GM19099 (cell line): ENCODE data around the gene LYSMD1.

Source experiments
- POLR2A ChIP-seq: IDR thresholded peaks from 3 replicates; pipeline ENCODE4 v1.6.1; 2011; ENCODE audit warnings: low read depth; ENCODE audit not compliant: insufficient read length; ENCODE audit errors: extremely low read depth

LYSMD1 gene

DNA sequence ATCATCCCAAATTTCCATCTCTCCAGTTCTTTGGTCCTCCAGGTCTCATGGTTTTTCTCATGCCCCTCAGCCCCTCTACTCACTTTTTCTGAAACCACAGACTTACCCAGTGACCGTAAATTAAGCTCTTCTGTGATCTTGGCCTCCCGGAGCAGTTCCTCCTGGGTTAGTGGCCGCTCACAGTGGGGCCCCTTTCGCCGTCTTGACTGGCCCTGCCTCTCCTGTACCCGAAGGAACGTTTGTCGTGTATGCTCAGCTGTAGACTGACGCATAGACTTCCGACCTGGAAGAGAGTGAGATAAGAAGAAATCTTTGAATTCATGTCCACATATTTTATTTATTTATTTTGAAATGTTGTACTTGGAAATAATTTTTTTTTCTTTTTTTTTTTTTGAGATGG is 18.5 kb upstream of the LYSMD1 start:
- TF ChIP-seq POLR2A, result no peak

DNA sequence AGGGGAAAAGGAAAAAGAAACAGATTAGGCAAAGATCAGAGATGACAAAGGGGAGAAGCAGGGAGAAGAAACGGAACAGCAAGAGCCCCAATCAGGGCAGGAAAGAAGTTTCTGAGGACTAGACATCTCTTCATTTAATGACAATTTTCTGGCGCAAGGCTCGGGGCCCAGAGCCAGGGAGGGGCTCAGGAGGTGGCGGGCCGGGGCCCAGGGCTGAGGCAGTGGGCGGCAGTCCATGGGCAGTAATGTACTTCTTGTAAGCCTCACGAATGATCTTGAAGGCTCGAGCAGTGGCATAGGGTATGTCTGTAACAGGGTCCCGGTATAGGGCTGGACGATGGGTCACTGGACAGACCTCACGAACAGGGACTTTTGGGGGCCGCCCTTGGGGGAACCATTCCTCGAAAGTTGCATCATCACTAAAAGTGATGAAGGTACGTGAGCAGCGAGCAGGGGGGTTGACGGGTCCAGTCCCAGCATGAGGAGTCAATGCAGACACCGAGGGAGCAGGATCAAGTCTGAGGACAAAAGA is 10.9 kb upstream of the LYSMD1 start:
- TF ChIP-seq POLR2A, result no peak

DNA sequence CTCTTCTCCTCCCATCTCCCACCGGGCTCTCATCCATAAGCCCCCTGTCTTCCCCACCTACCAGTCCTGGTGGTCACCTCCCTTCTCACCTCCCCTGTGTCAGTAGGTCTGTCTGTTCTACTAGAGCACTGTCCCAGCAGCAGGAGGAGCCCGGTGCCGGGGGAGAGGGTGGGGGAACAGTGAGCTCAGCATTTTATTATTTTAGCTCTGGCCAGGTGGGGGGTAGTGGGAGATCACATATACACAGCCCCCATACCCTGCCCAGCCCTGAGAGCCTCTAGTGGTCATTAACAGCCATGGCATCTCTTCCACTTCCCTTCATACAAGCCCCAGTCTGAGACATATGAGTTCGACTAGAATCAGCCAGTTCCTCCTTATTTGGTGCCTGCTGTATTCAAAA is 10.2 kb upstream of the LYSMD1 start, which contains the start of gene TMOD4:
Gene TMOD4, minus strand, starts transcription at position 119 of the 400 bp plus-strand sequence. CDS start 1,106 bp downstream, outside the sequence.
- no peak for TF ChIP-seq POLR2A

DNA sequence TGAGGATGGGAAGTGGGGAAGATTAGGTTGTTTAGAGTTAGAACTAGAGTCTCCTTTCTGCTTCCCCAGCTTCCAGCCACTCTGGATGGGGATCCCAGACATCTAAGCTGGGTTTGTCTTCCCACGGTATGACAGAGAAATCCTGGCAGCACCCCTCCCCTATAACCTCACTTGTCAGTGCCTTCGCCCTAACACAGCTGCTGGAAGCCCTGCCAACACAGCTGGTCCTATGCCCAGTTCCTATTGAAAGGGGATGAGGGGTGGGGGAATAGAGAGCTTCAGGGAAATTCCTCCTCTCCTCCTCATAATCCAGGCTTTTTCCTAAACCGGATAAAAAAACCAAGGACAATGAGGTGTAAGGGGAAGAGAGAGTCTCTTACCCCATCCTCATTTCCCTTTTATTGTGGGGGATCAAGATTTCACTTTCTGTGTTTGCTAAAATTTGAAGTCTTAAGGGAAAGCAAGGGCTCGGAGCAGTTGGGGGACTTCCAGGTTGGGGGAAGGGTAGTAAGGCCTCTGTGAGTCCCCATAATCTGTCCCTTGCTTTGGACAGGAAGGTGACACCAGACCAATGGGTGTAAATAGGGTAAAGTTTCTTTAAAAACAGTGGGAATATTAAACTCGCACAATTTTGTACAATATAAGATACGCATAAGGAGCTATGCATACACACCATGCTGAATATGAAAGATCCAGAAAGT is 9.5 kb upstream of the LYSMD1 start:
- TF ChIP-seq POLR2A, result no peak

DNA sequence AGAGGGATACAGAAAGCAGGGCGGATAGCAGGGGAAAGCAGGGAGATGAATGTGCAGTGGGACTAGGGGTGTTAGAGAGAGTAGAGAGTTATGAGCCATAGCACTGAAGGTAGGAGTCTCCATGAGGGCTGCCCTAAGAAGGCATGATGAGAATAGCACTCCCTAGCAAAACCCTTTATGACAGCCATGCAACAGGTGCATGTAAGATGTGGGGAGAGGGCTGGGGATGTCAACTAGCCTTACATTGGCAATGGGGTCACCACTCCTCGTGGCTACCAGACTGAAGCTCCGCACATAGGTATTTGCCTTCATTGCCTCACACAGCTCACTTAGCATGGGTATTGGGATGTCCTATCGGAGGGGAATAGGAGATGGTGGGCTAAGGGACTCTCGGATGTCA is 5.5 kb upstream of the LYSMD1 start:
- no peak for TF ChIP-seq POLR2A

DNA sequence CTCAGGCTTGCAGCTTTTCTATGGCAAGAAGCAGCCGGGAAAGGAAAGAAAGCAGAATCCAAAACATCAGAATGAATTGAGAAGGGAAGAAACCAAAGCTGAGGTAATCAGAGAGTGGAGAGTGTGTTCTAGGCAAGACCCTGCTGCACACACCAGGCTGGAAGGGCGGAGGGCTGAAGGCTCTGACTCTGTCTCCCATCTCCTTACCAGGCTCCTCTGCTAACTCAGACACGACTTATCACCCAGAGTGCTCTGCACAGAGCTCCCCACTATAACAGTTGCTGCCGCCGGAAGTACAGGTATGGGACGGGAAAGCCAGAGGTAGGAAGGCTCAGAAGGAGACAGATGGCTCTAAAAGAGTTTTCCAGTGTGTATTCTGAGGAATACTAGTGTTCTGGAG is 1.4 kb upstream of the LYSMD1 start:
- TF ChIP-seq POLR2A, result no peak

DNA sequence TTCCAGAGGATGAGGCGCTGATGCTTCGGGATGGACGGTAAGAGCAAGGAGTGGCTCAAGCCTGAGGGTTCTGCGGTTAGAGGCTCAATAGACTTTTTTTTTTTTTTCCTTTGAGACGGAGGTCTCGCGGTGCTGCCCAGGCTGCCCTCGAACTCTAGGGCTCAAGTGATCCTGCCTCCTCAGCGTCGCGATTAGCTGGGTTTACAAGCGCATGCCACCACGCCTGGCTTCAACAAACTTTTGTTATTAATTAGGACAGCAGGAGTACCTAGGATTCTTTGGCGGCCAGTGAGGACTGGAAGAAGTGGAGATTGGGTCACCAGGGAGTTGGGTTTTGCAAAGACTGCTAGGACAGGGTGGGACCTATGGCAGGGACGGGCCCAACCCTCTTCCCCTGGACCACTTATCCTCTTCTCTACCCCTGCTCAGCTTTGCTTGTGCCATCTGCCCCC is 829 bp upstream of the LYSMD1 start:
- TF ChIP-seq POLR2A, result no peak

DNA sequence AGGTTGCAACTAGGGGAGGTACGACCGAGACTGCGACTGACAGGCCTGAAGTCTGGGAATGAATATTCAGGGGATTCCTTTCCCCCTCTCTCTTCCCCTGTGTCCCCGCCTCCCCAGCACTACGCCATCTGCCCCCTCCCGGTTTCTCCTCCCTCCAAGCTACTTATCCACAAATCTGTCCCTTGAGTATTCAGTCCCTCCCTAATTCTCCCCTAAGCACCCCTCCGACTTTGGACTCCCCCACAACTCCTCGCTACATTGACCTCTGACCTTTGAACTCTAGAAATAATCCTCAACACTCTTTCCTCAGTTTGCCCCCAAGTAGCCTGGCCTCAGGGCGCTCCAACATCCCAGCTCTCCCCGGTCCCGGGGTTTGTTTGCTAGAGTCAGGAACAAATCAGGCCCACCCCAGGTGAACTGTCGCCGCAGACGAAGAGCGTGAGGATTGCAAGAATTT is 393 bp downstream of the LYSMD1 start:
- TF ChIP-seq POLR2A, result no peak

DNA sequence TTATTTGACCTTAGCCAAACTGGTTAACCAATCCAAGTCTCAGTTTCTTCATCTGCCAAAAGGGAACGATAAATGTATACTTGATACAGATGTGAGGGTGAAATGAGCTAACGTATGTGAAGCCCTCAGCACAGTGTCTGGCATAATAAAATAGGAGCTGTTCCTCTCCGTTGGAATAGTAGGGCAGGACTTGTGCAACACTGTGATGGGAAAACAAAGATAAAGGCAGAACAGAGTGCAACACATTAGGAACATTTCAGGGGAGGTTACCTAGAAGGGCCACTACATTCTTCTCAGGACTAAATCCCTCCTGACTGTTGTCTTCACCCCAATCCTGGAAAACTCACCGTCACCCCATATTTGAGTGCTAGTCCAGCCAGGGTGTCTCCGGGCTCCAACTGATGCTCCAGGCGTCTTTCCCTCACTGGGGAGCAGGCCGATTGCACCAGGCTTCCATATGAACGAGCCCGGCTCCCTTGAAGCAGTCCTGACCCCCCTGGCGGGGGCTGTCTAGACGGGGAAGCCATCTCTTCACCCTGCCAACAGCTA is 896 bp downstream of the LYSMD1 start:
- no peak for TF ChIP-seq POLR2A

DNA sequence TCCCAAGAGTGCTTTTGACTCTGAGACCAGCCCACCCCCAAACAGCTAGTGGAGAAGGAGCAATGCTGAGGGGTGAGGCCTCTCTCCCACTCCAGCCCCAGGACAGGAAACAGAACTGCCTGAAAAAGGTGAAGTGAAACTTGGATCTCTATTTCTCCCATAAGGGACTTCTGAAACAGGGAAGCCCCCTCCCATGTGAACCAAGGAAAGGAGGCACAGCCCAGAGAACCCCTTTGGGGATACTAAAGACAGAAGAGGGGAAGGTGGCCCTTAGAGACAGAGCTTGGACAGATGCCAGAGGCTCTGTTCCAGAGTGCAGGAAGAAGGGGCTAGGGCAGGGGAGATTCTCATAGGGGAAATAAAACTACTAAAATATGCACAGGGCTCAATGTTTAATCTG is 6.3 kb downstream of the LYSMD1 start:
- no peak for TF ChIP-seq POLR2A

DNA sequence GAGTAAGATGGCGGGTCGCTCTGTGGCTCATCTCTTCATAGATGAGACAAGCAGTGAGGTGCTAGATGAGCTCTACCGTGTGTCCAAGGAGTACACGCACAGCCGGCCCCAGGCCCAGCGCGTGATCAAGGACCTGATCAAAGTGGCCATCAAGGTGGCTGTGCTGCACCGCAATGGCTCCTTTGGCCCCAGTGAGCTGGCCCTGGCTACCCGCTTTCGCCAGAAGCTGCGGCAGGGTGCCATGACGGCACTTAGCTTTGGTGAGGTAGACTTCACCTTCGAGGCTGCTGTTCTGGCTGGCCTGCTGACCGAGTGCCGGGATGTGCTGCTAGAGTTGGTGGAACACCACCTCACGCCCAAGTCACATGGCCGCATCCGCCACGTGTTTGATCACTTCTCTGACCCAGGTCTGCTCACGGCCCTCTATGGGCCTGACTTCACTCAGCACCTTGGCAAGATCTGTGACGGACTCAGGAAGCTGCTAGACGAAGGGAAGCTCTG is 6.9 kb downstream of the LYSMD1 start:
- TF ChIP-seq POLR2A, result no peak

DNA sequence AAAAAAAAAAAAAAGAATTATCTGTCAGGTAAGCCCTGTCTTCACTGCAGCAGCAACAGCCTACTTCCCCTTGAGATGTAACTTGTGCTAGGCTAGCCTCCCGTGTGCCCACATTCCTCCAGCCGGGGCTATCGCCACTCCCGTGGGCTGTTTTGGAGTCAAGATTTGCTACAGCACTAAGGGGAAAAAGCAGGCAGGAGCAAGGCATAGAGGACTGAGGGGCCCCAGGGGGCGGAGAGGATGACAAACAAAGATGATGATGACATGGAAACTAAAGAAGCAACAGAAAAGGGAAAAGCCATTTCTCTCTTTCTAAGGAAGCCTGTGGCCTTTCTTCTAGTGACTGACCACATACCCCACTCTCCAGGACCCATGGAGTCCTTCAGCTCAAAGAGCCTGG is 7.4 kb downstream of the LYSMD1 start:
- no peak for TF ChIP-seq POLR2A

DNA sequence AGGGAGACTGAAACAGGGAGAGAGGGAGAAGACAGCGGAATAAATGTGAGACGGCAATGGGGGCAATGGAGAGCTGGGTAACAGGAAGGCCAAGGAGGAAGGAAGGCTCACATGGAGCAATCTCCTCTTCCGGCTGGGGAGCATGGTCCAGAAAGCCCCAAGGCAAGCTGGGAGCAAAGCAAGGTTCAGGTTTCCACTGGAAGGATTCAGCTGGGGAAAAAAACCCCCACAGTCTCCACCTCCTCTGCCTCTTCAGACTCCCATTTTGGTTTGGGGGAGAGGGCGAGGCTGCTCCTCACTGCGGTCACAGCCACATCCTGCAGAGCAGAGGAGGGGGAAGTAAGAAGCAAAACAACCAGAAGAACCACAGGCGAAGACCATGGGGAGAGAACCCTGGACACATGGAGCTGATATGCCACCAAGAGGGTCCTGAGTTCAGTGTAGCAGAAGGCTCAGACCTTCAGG is 8.6 kb downstream of the LYSMD1 start:
- TF ChIP-seq POLR2A, result peak; percentile 31

DNA sequence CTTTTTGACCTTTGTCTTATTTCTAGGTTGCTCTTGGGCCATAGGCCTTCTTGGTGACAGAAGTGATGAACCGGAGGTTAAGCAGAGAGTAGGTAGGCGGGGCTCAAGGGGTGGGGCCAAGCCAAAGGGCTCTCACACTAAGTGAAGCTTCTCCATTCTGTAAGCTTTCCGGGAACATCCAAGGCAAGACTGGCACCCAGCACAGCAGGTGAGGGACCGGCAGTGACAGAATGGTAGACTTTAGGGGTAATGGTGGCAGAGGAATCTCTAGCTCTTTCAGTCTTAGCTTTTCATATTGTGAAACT is 9.2 kb downstream of the LYSMD1 start, which contains the start of gene TNFAIP8L2:
Gene TNFAIP8L2, plus strand, starts transcription at position 135 of the 305 bp plus-strand sequence. CDS start 2,049 bp downstream, outside the sequence.
- TF ChIP-seq POLR2A, result no peak

DNA sequence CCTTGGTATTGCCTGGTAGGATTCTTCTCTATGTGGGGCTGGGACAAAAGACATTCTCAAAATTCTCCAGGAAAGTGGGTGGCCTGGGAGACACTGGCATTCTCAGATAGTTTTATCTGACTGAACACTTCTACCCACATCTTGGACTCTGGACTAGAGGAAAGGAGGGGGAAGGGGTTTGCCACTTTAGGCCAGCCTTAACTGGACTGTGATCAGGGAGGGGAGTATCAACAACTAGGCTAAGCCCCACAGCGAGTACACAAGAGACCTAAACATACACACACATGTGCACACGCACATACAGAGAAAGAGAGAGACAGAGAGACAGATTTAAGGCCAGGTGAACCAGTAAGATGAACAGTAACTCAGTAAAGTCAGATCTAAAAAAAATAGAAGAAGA is 18.0 kb downstream of the LYSMD1 start:
- TF ChIP-seq POLR2A, result no peak

DNA sequence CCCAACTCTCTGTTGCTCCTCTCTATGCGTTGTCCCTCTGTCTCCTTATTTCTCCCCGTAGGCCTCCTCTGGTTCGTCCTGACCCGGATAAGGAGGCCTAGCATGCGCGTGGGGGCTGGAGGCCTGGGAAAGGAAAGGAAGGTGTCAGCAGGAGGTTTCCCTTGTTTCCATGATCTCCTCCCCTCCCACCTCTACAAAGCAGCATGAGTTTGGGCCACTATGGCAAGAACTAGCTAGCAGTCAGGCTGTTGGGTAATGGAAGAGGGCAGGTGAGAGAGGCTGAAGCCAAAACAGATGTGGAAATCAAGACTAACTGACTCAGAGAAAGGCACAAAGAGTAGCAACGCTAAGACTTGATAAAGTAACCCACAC is 18.6 kb downstream of the LYSMD1 start:
- no peak for TF ChIP-seq POLR2A

DNA sequence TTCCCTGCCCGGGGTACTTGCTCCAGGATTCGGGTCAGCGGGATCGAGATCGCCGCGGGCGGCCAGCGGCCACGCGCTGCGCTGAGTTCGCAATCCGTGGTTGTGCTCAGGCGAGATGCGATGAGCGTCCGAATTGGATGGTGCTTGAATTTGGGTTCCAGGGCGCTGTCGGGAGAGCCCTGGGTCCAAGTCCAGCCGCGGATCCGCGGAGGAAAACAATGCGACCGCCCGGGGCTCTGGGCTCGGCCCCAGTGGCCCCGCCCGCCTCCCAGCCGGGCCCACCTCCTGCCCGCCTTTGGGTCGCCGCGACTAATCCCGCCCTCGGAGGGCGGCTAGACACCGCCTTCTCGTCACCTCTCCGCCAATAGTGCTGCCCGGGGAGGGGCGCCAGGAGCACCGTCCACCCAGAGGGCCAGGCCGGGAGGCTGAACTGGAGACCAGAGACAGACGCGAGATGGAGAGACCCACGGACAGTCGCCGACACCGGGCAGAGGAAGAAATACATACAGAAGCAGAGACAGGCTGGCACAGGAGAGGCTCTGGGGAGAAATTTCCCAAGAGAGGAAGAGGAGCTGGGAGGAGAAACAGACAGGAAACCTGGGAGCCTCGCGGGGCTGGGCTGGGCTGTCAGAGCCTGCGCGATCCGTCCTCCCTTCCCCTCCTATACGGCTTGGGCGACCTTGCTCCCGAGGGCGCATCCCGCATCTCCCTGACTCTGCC is 19.1 kb downstream of the LYSMD1 start, which contains the start of gene SEMA6C:
Gene SEMA6C, minus strand, starts transcription at position 220 of the 720 bp plus-strand sequence. CDS start 4,010 bp downstream, outside the sequence.
- no peak for TF ChIP-seq POLR2A
